GM12878 (cell line): ENCODE measurements around the gene CBFB.

Experiments used
- BRCA1 ChIP-seq: IDR thresholded peaks from 2 replicates; pipeline ENCODE4 v1.6.1; 2011; ENCODE audit warnings: low read depth, low read length, improper control_type of control experiment
- CHD1 ChIP-seq: IDR thresholded peaks from 2 replicates; pipeline ENCODE4 v1.6.1; 2012; ENCODE audit warnings: low read depth, low read length, improper control_type of control experiment
- CTCF ChIP-seq, 3 experiments: IDR thresholded peaks in 2 of 3; conservative IDR thresholded peaks in 1 of 3; 2 replicates each; pipeline ENCODE4 v1.5.1; 2011; ENCODE audit warnings: low read depth in 3 of 3, low read length in 3 of 3, mild to moderate bottlenecking in 3 of 3, control low read depth in 2 of 3, moderate library complexity in 2 of 3, inconsistent platforms in 1 of 3, mixed read lengths in 1 of 3; ENCODE audit not compliant: control insufficient read depth in 2 of 3, insufficient read depth in 1 of 3; ENCODE audit errors: extremely low read depth in 1 of 3
- EZH2 ChIP-seq: IDR thresholded peaks from 2 replicates; pipeline ENCODE4 v1.6.1; 2012; ENCODE audit warnings: low read depth, mild to moderate bottlenecking, control low read depth, inconsistent platforms, low read length, borderline replicate concordance; ENCODE audit not compliant: control insufficient read depth
- RAD21 ChIP-seq: IDR thresholded peaks from 2 replicates; pipeline ENCODE4 v1.6.1; 2011; ENCODE audit warnings: mild to moderate bottlenecking, low read depth, low read length, moderate library complexity; ENCODE audit not compliant: insufficient read depth
- RCOR1 ChIP-seq: conservative IDR thresholded peaks from 2 replicates; pipeline ENCODE4 v1.6.1; 2012; ENCODE audit warnings: low read depth, low read length, improper control_type of control experiment

DNA sequence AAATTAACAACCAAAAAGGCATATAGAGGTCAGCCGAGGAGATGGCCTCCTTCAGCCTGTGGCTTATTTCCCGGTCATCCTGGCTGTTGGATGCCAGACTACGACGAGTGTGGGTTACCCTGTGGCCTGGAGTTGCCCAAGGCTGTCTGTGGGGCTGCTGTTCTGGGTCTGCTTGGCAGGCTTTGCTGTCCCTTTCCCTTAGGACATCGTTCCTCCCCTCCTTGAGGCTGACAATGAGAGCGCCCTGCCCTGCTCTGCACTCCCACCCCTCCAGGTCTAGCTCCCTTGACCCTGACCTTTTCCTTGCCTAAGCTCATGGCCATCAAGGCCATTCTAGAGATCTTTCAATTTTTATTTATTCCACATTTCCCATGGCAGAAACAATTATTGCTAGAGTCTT is 1.9 kb upstream of the CBFB start:
- TF ChIP-seq CHD1, result no peak
- TF ChIP-seq RAD21, result no peak
- no peak for TF ChIP-seq BRCA1
- no peak for TF ChIP-seq CTCF (IDR thresholded peaks at IDR 0.05 in 2 of 3, conservative IDR thresholded peaks at IDR 0.05 in 1 of 3; ENCODE audit: control insufficient read depth in 2 of 3, extremely low read depth in 1 of 3, insufficient read depth in 1 of 3, low read depth in 3 of 3, low read length in 3 of 3)
- no peak for TF ChIP-seq RCOR1
- no peak for TF ChIP-seq EZH2
